Measurements from ENCODE around the gene EXOC3L2.

DNA sequence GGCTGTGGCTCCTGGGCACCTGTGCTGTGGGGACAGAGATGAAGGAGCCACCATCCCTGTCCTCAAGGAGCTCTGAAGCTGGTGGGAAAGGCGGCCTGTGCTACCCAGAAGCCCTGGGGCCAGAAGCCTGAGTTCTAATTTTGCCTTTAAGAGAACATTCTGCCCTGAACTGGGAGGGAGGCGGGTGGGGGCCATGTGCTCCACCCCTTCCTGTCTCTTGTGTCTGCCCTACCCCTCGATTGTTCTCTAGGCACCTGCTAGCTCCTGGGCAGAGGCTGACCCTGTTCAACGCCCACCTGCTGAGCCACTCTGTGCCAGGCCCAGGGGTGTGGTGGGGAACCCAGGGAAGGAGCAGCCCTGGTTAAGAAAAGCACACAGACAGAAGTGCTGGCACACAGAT is 73.0 kb downstream of the EXOC3L2 start:
- TF ChIP-seq CTCF (IDR thresholded peaks at IDR 0.05): no peak
- no peak for TF ChIP-seq POLR2AphosphoS5 (IDR thresholded peaks at IDR 0.05)
- TF ChIP-seq POLR2A (IDR thresholded peaks at IDR 0.05): no peak

Measured in transverse colon (tissue), 4 donors.